GM19467 (cell line): Measurements from ENCODE around the gene IREB2.
"Not testable (repeated sequence)": the region's sequence is repeated elsewhere in the genome, so short reads cannot be mapped to it uniquely, and the experiment has no call there.

Experiments
- ATAC-seq: cut with Tn5 transposase; IDR thresholded peaks from one replicate; pipeline ENCODE4 v1.9.1; 2021; ENCODE audit warnings: mild to moderate bottlenecking, moderate library complexity; ENCODE audit not compliant: unreplicated experiment

The IREB2 gene

DNA sequence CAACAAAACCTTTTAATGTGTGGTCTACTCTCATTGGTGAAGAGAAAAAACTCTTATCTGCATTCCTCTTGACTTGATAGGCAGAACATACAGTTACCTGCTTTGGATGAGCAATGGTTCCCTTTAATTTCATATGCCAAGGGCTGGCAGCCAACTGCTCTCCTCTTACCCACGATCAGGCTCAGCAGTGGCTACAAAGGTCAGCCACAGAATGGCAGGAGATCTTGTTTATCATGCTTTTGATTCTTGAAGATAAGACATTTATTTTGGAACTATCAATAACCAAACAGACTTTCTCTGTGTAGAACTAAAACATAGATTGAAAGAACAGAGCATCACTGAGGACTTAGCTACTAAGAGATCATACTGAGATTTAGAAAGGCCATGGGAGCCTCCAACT, 6.1 kb upstream of the IREB2 start:
- ATAC-seq, result no peak

DNA sequence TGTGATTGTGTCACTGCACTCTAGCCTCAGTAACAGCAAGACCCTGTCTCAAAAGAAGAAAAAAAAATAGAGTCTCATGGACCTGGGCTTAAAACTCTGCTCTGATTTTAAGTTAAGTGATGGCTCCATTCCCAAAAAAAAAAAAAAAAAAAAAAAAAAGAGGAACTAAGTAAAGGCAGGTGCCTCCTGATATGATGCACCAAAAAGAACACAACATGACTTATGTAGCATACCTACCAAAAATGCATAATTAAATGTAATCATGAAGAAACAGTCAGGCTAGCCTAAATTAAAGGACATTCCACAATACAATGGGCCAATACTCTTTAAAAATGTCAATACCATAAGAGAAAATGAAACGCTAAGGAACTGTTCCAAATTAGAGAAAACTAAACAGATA, 5.4 kb upstream of the IREB2 start:
- ATAC-seq, result no peak

DNA sequence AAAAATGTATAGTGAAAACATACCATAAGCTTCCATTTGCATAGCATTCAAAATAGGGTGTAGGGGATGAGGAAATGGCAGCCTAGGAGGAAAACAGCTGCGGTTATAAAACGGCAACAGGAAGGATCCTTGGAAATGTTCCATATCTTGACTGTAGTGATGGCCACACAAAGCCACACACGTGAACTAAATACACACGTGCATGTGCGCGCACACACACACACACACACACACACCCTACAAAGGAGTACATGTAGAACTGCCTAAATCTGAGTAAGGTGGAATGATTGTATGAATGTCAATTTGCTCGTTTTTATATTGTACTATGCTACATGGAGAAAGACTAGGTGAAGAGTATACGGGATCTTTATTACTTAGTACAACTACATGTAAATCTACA, 3.9 kb upstream of the IREB2 start:
- ATAC-seq, result no peak

DNA sequence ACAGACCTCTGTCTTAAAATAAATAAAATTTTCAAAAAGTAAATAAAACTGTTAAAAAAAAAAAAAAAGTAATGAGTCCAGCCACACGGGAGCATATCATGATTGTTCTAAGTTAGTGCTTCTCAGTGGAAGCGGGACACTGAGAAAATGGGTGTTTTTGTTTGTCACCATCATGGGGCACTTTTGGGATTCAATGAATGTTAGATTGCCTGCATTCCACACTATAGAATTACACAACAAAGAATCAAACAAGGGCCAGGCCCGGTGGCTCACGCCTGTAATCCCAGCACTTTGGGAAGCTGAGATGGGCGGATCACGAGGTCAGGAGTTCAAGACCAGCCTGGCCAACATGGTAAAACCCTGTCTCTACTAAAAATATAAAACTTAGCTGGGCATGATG, 3.3 kb upstream of the IREB2 start:
- not testable (repeated sequence) for ATAC-seq

DNA sequence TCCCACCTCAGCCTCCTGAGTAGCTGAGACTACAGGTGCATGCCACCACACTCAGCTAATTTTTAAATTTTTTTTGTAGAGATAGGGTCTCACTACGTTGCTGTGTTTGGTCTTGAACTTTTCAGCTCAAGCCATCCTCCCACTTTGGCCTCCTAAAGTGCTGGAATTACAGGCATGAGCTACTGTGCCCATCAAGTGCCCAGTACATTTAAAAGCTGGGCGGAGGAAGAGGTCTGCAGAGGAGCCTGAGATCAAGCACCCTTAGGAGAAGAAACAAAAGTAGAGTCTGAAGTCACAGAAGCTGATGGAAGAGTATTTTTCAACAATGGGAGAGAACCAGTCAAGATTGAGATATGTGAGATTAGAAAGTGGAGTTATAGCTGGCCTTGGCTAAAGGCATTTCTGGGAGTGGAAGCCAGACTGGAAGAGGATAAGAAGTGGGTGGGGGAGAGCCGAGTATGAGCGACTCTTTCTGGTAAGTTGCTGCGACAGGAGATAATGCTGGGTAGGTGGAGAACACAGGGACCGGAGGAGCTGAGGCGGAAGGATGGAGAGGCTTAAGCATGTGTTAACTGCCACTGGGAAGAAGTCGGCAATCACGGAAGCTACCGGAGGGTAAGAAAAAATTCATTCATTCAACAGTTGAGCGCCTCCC, 782 bp upstream of the IREB2 start:
- no peak for ATAC-seq

DNA sequence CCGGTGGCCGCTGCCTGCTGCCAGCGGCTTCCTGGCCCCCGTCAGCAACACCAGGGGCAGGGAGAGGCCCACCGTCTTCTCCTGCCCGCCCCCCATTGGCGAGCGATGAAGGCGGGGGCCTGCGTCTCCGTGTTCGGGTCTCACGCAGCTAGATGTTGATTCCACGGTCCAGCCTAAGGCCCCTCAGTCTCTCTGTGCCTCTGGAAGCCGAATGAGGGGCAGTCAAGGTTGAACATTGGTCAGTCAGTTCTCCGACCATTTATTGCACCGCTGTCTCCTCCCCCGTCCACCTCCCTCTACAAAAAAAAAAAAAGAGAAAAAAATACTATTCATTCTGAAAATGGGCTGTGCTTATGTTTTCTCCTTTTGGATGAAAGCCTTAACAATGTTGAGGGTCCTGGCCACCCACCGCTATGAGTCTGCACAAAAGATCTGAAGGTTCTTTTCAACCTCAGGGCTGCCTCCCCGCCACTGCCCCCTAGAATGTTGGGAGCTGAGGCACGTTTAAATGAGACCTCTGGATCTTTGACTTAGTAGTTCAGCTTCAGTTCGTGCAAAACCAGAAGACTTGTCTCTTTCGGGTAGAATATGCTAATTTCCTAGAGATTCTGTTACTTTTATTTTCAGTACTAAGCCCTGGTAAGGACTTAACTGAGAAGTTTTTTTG, 736 bp downstream of the IREB2 start:
- ATAC-seq, result no peak

DNA sequence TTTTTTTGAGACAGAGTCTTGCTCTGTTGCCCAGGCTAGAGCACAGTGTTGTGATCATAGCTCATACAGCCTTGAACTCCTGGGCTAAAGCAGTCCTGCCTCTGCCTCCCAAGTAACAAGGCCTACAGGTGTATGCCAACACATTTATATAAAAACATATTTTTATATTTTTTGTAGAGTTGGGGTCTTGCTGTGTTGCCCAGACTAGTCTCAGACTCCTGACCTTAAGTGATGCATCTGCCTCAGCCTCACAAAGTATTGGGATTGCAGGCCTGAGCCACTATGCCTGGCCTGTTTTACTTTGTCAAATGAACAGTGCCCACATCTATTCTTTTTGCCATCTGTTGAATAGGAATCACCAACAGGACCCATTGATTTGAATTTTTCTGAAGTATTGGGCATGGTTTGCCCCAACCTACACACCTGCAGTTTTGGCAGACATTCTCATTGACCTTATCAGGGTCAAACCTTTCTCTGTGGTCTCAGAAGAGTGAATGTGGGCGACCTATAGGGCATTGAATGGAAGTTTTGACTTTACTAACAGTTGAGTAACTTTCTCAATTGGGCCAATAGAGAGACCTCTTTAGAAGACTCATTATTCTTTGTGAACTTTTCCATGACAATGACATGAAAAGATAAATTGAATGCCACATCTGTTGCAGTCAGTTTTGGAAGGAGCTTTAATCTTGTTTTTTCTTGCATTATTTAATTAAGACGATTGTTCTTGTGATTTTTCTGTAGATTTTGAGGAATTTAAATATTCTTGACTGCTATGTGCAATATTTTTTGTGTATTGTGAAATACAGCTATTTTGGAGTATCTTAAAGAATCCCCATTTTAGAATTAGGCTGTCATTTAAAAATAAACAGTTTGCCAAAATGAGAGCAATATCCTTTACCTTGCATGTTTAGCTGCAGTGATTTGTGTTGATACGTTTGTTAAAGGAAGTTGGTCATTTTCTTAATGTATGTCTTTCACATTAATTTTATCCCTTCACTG, 2.7 kb downstream of the IREB2 start:
- no peak for ATAC-seq

DNA sequence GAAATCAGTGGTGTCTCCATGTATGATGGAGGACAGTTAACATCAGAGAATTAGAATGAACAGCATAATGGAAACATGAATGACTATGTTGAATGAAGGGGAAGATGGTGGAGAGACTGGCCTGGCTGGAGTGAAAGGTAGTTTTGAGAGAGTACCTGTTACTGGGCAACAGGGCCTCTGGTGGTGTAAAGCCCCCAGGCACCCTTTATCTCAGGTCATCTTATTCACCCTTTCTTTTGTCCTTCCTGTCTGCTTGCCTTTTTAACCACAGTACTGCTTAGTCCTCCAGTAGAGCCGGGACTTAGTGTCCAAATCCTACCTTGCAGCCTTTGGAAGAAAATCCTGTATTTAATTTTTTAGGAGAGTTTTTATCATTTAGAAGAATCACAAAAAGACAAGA, 6.2 kb downstream of the IREB2 start:
- ATAC-seq, result no peak

DNA sequence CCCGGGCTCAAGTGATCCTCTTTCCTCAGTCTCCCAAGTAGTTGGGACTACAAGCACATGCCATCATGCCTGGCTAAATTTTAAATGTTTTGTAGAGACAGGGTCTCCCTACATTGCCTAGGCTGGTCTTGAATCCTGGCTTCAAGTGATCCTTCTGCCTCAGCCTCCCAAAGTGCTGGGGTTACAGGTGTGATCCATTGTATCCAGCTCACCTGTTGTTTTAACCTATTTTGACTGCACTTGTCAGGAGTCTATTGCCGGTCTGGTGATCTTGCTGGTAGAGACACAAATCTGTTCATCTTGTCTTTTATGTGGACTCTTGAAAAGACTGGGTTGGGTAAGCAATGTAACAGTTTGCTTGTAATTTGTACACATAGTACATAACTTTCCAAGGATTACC, 7.9 kb downstream of the IREB2 start:
- ATAC-seq, result no peak

DNA sequence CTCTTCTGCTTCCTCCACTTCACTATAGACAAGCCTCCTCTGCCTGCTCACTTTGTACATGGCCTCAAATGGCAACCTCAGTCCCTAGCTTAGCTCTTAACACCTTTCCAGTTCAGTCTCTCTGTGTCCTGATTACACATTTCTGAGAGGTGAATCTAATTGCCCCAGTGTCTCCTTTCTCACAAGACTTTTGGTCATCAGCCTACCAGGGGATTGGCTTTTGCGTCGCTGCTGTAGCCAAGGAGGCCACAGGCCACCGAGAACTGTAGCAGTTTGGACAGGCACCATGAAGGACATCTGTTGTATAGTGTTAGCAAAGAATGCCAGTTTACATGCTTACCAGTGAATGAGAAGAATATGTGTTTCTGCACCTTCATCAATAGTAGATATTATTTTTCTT, 8.5 kb downstream of the IREB2 start:
- no peak for ATAC-seq

DNA sequence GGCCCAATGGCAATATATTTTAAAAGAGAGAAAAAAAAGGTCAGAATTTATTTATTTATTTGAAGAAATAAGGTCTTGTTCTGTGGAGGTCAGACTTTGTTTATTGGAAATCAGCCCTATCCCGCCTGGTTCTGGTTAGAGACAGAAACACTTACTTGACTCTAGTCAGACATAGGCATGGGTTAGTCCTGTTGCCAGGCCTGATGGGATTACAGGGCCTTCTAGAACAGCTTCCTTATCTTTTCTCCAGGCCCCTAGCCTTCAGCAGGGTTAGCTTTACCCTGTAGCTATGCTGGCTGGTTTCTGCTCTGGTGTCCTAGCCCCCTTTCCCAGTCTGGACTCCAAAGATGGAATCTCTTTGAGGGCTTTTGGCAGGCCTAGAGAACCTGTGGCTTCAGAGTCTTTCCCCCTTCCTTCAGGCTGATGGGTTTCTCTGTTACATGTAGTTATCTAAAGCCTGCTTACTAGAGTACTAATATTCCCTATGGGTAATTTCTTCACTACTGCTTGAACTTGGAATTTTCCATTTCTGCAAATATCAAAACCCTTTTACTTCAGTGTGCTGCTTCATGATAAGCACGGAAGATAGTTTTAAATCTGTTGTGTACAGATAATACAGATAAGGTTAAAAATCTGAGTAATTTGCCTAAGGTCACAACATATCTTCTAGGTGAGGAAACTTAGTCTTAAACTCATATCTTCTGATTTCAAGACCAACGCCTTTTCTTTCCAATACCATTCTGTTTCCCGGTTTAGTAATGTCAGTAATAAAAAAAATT, 10.6 kb downstream of the IREB2 start:
- ATAC-seq, result no peak

DNA sequence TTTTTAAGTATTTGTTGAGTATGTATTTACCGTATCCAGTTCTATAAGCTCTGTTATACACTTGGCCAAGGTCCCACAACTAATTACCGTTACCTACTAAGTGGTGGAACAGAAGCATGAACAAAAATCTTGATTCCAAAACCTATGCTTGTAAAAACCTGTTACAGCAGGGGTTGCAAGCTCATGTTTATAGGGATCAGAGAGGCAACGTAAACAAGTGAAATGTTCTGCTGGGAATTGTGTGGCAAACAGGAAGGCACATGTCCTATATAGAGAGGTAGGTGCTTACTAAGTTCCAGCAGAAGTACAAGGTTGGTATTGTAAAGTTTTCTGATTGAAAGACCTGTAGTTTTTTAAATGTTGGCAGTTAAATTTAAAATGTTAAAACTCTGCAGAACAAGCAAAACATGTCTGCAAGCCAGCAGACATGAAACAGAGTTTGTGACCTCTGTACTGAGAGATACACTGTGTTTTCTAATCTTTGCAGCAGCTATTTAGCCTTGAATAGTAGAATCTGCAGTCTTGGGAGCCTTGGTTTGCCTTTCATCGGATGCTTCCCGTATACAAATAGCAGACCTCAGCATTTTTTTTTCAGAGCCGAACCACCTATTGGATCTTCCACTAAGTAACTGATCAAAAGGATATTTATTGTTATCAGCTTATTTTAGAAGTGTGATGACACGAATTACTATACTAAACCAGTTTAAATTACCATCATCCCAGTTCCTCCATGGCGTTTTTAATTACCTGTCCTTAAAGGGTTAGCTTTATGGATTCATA, 11.4 kb downstream of the IREB2 start:
- ATAC-seq, result no peak

DNA sequence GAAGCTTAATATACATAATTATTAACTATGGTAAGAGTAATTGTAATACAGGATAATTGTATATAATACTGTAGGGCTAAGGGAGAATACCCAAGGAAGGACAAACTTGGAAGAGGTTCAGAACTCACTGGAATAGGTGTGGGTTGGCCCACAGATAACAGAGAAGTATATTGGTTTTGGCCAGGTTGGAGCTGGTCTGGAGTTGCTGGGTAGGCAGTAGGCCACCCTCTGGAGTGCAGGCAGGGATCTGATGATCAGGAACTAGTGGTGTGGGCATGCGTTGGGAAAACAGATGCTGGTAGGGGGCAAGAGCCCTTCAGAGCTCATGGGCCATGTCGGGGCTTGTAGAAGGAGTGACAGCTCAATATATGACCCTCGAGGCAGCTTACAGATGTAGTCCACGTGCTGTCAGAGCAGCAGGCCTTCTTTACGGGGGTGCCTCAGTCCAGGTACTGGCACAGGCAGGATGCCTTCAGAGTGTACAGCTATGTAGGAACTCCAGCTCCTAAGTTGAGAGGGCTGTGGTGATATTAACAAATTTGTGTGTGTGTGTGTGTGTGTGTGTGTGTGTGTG, 12.4 kb downstream of the IREB2 start:
- ATAC-seq, result no peak

DNA sequence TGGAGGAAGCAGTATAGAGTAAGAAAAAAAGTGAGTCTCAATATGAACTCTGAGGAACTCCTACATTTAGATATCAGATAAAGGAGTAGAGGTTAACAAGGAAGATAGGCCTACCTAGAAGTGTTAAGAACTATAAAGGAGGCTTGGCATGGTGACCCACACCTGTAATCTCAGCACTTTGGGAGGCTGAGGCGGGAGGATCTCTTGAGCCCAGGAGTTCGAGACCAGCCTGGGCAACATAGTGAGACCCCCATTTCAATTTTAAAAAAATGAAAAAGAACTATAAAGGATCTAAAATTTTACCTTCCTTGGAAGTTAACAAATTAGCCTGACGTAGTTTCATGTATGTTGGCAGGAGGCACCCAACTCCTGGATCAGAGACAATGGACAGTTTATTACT, 14.5 kb downstream of the IREB2 start:
- ATAC-seq, result no peak

DNA sequence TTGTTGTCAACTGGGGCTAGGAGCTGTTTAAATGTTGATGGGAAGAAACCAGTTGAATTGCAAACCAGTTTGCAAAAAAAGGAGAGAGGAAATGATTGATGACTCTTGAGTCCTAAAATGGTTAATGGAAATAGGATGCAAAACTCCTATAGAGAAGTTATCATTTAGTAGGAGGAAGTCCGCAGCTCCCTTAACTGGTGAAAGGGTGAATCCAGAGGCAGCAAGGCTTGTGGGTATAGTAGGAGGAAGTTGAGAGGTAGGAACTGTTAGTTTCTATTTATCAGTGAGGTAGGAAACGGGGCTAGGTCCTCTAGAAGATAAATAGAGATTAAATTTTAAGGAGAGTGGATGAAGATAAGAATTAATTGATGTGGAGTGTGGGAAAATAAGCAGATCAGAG, 15.4 kb downstream of the IREB2 start:
- ATAC-seq, result no peak

DNA sequence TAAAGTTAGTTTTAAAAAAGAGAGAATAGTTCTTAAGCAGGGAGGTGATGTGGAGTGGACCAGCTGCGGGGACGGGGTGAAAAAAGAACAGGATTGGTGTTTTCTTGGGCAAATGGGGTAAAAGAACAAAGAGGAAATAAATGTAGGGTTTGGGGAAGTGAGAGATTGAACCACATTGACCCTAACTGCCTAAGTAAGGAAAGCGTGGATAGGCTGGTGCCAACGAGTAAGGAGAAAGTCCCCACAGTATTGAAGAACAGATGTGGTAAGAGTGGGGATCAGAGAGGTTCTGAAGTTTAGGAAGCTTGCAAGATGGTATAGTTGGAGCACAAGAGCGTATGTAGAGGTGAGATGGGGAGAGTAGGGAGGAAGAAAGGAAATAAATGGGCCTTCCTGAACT, 17.0 kb downstream of the IREB2 start:
- ATAC-seq, result no peak

DNA sequence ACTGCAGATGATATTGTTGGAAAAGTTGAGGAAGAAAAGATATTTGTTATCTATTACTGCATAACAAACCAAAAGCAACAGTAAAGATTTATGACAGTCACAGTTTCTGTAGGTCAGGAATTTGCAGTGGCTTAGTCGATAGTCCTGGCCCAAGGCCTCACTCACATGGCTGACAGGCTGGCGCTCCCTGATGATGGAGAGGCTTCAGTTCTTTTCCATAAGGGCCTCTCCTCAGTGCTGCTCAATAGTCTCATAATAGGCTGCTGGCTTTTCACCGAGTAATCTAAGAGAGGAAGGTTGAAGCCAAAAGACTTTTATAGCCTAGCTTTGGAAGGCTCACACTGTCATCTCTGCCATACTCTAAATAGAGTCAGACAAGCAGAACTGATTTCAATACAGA, 17.7 kb downstream of the IREB2 start:
- ATAC-seq, result no peak

DNA sequence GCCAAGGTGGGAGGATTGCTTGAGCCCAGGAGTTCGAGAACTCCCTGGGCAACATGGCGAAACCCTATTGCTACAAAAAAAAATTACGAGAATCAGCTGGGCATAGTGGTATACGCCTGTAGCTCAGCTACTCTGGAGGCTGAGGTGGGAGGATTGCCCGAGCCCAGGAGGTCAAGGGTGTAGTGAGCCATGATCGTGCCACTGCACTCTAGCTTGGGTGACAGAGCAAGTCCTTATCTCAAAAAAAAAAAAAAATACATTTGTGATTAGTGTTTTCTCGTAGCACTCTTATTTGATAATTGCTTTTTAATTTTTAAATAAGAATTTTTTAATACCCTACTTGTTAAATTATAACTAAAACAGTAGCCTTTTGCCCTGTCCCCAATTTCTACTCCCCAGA, 18.4 kb downstream of the IREB2 start:
- no peak for ATAC-seq

DNA sequence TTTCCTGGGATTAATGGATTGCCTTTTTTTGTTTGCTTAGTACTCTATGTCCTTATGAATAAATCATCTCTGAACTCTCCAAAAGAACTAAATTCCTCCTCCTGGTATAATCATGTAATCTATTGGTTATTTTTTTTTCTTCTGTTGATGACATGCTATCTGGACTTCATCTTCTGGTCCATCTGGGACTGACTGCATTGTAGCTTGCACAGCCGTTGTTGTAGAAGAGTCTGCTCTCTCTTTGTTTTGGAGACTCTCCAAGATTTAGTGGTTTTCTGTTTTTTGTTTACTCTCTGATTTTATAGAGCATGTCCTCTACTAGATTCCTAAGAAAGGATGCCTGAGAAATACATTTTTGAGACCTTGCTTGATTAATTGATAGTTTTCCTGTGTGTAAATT, 19.1 kb downstream of the IREB2 start:
- no peak for ATAC-seq

DNA sequence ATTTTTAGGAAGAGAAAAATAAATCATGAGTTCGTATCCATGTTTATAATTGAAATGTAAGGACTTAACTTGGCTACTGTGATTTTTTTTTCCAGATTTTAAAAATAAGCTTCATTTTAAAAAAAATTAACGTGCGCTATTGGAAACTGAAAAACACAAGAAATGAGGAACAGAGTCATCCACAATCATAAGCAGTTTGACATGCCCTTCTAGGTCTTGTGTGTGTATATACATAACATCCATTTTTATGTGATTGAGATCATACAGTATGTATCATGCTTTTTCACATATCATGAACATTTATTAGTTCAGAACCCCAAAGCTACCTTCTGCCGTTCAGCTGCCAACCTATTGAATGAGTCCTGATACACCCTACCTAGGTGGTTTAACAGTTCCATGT, 22.7 kb downstream of the IREB2 start:
- ATAC-seq, result no peak
